SU-DHL-6 (cell line): Measurements from ENCODE around the gene RASGRP1.

Experiments
- EZH2phosphoT487 ChIP-seq: fragments of 200-600 bp; sonication (generic), shearing (Covaris generic); conservative IDR thresholded peaks from 2 replicates; pipeline ENCODE4 v1.6.1; 2018; ENCODE audit warnings: mild to moderate bottlenecking, antibody characterized with exemption, low read length, moderate library complexity, mixed read lengths
- TF ChIP-seq, protein P1 (sequence below): fragments of 200-600 bp; sonication (generic); IDR thresholded peaks from one replicate; pipeline ENCODE4 v1.5.1; 2017; ENCODE audit warnings: antibody characterized with exemption, mild to moderate bottlenecking, low read length, moderate library complexity; ENCODE audit not compliant: insufficient read depth, poor library complexity, severe bottlenecking

DNA sequence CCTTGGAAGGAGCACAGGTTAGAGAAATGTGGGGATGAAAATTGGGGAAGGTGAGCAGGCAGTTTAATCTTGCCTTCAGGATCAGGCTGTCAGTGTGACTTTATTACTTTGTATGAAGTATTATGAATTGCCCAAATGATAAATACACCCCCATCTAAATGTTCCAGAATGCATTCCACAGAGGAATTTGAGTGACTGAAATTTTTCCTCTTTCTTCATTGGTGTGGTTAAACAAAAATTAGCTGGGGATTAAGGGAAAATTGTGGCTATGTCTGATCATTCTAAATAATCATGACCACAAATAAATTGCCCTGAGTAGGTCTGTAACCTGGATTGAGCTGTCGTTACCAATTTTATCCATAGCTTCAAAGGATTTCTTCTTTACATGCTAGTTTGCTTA lies 77.2 kb downstream of the RASGRP1 start:
- TF ChIP-seq, protein P1, sequence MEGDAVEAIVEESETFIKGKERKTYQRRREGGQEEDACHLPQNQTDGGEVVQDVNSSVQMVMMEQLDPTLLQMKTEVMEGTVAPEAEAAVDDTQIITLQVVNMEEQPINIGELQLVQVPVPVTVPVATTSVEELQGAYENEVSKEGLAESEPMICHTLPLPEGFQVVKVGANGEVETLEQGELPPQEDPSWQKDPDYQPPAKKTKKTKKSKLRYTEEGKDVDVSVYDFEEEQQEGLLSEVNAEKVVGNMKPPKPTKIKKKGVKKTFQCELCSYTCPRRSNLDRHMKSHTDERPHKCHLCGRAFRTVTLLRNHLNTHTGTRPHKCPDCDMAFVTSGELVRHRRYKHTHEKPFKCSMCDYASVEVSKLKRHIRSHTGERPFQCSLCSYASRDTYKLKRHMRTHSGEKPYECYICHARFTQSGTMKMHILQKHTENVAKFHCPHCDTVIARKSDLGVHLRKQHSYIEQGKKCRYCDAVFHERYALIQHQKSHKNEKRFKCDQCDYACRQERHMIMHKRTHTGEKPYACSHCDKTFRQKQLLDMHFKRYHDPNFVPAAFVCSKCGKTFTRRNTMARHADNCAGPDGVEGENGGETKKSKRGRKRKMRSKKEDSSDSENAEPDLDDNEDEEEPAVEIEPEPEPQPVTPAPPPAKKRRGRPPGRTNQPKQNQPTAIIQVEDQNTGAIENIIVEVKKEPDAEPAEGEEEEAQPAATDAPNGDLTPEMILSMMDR = no peak
- no peak for TF ChIP-seq EZH2phosphoT487
